DND-41 (cell line): Measurements from ENCODE around the gene MSRB3.

Experiments
- CTCF ChIP-seq: IDR thresholded peaks from 2 replicates; pipeline ENCODE4 v1.5.1; 2012; ENCODE audit warnings: borderline replicate concordance, low read length, moderate library complexity, mild to moderate bottlenecking; ENCODE audit not compliant: poor library complexity, severe bottlenecking; ENCODE audit errors: extremely low read depth
- EZH2 ChIP-seq: IDR thresholded peaks from 3 replicates; pipeline ENCODE4 v1.6.1; 2012; ENCODE audit warnings: borderline replicate concordance, low read depth, mild to moderate bottlenecking, moderate library complexity, low read length, inconsistent platforms; ENCODE audit not compliant: severe bottlenecking

GRCh38 chr12:65432651-65433050 lies 154.2 kb downstream of the MSRB3 start:
- TF ChIP-seq CTCF (no peak), EZH2 (no peak)
